Measurements from ENCODE around the gene NPAS3.

- no peak for TF ChIP-seq REST (IDR thresholded peaks at IDR 0.05; ENCODE audit: low read depth)
- TF ChIP-seq CTCF (IDR thresholded peaks at IDR 0.05 in 2 of 3, conservative IDR thresholded peaks at IDR 0.05 in 1 of 3; ENCODE audit: borderline replicate concordance in 1 of 3, insufficient read depth in 1 of 3, low read depth in 2 of 3, low read length in 2 of 3) = no peak
- TF ChIP-seq POLR2AphosphoS5 (IDR thresholded peaks at IDR 0.05; ENCODE audit: low read depth, low read length) = no peak
- no peak for TF ChIP-seq POLR2A (IDR thresholded peaks at IDR 0.05; ENCODE audit: borderline replicate concordance, extremely low read depth, insufficient read depth, insufficient read length)
- TF ChIP-seq EZH2 (IDR thresholded peaks at IDR 0.05) = no peak
- no peak for TF ChIP-seq YY1 (IDR thresholded peaks at IDR 0.05; ENCODE audit: extremely low read depth, insufficient replicate concordance, low read depth, low read length)
- no peak for TF ChIP-seq RAD21 (IDR thresholded peaks at IDR 0.05; ENCODE audit: low read depth)
- TF ChIP-seq, protein P1, sequence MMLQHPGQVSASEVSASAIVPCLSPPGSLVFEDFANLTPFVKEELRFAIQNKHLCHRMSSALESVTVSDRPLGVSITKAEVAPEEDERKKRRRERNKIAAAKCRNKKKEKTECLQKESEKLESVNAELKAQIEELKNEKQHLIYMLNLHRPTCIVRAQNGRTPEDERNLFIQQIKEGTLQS (IDR thresholded peaks at IDR 0.05) = no peak
- TF ChIP-seq, protein P2, sequence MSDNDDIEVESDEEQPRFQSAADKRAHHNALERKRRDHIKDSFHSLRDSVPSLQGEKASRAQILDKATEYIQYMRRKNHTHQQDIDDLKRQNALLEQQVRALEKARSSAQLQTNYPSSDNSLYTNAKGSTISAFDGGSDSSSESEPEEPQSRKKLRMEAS (IDR thresholded peaks at IDR 0.05) = no peak
- TF ChIP-seq, protein P3, sequence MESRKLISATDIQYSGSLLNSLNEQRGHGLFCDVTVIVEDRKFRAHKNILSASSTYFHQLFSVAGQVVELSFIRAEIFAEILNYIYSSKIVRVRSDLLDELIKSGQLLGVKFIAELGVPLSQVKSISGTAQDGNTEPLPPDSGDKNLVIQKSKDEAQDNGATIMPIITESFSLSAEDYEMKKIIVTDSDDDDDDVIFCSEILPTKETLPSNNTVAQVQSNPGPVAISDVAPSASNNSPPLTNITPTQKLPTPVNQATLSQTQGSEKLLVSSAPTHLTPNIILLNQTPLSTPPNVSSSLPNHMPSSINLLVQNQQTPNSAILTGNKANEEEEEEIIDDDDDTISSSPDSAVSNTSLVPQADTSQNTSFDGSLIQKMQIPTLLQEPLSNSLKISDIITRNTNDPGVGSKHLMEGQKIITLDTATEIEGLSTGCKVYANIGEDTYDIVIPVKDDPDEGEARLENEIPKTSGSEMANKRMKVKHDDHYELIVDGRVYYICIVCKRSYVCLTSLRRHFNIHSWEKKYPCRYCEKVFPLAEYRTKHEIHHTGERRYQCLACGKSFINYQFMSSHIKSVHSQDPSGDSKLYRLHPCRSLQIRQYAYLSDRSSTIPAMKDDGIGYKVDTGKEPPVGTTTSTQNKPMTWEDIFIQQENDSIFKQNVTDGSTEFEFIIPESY (IDR thresholded peaks at IDR 0.05; ENCODE audit: extremely low read depth, insufficient replicate concordance, low read length) = no peak
- TF ChIP-seq EZH2phosphoT487 (IDR thresholded peaks at IDR 0.05; ENCODE audit: borderline replicate concordance) = no peak
Measured at GRCh38 chr14:33250963-33251362, 312.3 kb downstream of the NPAS3 start.
